A549 (cell line): Measurements from ENCODE around the gene PPTC7.

Experiments
- CEBPB ChIP-seq, 2 experiments: fragments of >200 bp in 1 of 2; sonication (Bioruptor Twin) in 1 of 2; formaldehyde crosslinking in 1 of 2; IDR thresholded peaks; 2 replicates each; pipeline ENCODE4 v1.6.1; 2012 to 2016
- CTCF ChIP-seq: fragments of >200 bp; sonication (Bioruptor Twin); formaldehyde crosslinking; IDR thresholded peaks from 3 replicates; pipeline ENCODE4 v1.5.1; 2016

- TF ChIP-seq CTCF (no peak), CEBPB (IDR thresholded peaks at IDR 0.05) (no peak)
Observed at GRCh38 chr12:110498984-110499706, 84.0 kb downstream of the PPTC7 start.
